Measurements from ENCODE around the gene MCC. TPM values are rescaled to one million over a fixed set of nuclear protein-coding genes. Genes with fewer than 3 reads are reported as not detected.
A peak's percentile ranks its signal among the peaks of the same experiment; 100 is the strongest.

MCC gene
- total and polyA plus RNA-seq, 2 donors (not counting 1 experiment from before 2014, with no cell fraction given): 3.2 to 41.3 TPM

GRCh38 chr5:113192541-113192940, 295.7 kb downstream of the MCC start:
- no peak overlapping the region for H3K9ac ChIP-seq (ENCODE audit: insufficient read depth, low read length)
- H3K36me3 ChIP-seq (ENCODE audit: control insufficient read depth, insufficient read depth, low read length): no peaks in the 10 kb centered on the region
- no peaks in the 10 kb centered on the region for H3K4me1 ChIP-seq (ENCODE audit: control insufficient read depth, extremely low read depth, insufficient read depth, low read length)
- no peaks in the 10 kb centered on the region for H3K79me2 ChIP-seq (ENCODE audit: control insufficient read depth, insufficient read depth, low read length)
- H4K20me1 ChIP-seq (ENCODE audit: control insufficient read depth, extremely low read depth, insufficient read depth, low read length): no peaks in the 10 kb centered on the region
- no peak overlapping the region for H3K27ac ChIP-seq (ENCODE audit: insufficient read depth, low read length)
- H3K9me3 ChIP-seq (ENCODE audit: control insufficient read depth, insufficient read depth, low read depth, low read length): no peaks in the 10 kb centered on the region
- no peaks in the 10 kb centered on the region for H3K27me3 ChIP-seq (ENCODE audit: control insufficient read depth, insufficient read depth, low read length)
- no peak overlapping the region for H3K4me3 ChIP-seq (replicated peaks in 1 of 4; ENCODE audit: control extremely low read depth in 1 of 4, insufficient read depth in 1 of 4, low read depth in 3 of 4, low read length in 4 of 4)
- no peak overlapping the region for H3K4me2 ChIP-seq (ENCODE audit: extremely low read depth, insufficient read depth, low read length)
- no peak for TF ChIP-seq EZH2 (IDR thresholded peaks at IDR 0.05; ENCODE audit: low read length, missing control alignments)
- TF ChIP-seq, protein P1, sequence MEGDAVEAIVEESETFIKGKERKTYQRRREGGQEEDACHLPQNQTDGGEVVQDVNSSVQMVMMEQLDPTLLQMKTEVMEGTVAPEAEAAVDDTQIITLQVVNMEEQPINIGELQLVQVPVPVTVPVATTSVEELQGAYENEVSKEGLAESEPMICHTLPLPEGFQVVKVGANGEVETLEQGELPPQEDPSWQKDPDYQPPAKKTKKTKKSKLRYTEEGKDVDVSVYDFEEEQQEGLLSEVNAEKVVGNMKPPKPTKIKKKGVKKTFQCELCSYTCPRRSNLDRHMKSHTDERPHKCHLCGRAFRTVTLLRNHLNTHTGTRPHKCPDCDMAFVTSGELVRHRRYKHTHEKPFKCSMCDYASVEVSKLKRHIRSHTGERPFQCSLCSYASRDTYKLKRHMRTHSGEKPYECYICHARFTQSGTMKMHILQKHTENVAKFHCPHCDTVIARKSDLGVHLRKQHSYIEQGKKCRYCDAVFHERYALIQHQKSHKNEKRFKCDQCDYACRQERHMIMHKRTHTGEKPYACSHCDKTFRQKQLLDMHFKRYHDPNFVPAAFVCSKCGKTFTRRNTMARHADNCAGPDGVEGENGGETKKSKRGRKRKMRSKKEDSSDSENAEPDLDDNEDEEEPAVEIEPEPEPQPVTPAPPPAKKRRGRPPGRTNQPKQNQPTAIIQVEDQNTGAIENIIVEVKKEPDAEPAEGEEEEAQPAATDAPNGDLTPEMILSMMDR (conservative IDR thresholded peaks at IDR 0.05 in 1 of 2, IDR thresholded peaks at IDR 0.05 in 1 of 2; ENCODE audit: low read depth in 1 of 2, low read length in 2 of 2): no peak
- no peak for DNase-seq (ENCODE audit: low read depth in 2 of 2)
- no peak overlapping the region for H2AFZ ChIP-seq (ENCODE audit: low read length)

DNA sequence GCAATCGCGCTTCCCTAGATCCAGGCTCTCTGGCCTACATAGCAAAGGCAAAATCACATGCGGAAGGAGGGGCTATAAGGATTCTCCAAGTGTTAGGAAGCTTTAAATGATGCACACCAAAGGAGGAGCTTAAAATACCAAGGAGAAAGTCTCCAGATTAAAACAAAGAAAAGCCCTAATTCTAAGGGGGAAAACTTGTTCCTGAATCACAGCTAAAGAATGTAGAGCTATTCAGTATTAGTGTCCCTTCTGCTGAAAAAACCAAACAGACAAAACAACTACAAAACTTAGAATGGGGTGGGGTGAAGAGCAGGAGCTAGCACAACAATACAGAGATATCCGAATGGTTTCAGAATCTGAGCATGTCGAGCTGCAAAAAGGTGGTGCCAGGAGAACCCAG, 297.9 kb downstream of the MCC start:
- Histone ChIP-seq H3K4me3 (replicated peaks in 1 of 4; ENCODE audit: control extremely low read depth in 1 of 4, insufficient read depth in 1 of 4, low read depth in 3 of 4, low read length in 4 of 4) (no peak overlapping the region), H3K9me3 (ENCODE audit: control insufficient read depth, insufficient read depth, low read depth, low read length) (no peaks in the 10 kb centered on the region), H4K20me1 (ENCODE audit: control insufficient read depth, extremely low read depth, insufficient read depth, low read length) (no peaks in the 10 kb centered on the region), H2AFZ (ENCODE audit: low read length) (no peak overlapping the region), H3K27me3 (ENCODE audit: control insufficient read depth, insufficient read depth, low read length) (no peaks in the 10 kb centered on the region), H3K4me1 (ENCODE audit: control insufficient read depth, extremely low read depth, insufficient read depth, low read length) (no peaks in the 10 kb centered on the region), H3K4me2 (ENCODE audit: extremely low read depth, insufficient read depth, low read length) (no peak overlapping the region), H3K79me2 (ENCODE audit: control insufficient read depth, insufficient read depth, low read length) (no peaks in the 10 kb centered on the region), H3K27ac (ENCODE audit: insufficient read depth, low read length) (no peak overlapping the region), H3K9ac (ENCODE audit: insufficient read depth, low read length) (no peak overlapping the region), H3K36me3 (ENCODE audit: control insufficient read depth, insufficient read depth, low read length) (no peaks in the 10 kb centered on the region)
- peak in 1 of 2 donors; percentile 44 for DNase-seq (ENCODE audit: low read depth in 2 of 2)
- TF ChIP-seq, protein P1 (conservative IDR thresholded peaks at IDR 0.05 in 1 of 2, IDR thresholded peaks at IDR 0.05 in 1 of 2; ENCODE audit: low read depth in 1 of 2, low read length in 2 of 2): no peak

GRCh38 chr5:113189291-113189690, 299.0 kb downstream of the MCC start:
- Histone ChIP-seq H3K36me3 (ENCODE audit: control insufficient read depth, insufficient read depth, low read length) (no peaks in the 10 kb centered on the region), H3K27me3 (ENCODE audit: control insufficient read depth, insufficient read depth, low read length) (no peaks in the 10 kb centered on the region), H2AFZ (ENCODE audit: low read length) (no peak overlapping the region), H3K4me2 (ENCODE audit: extremely low read depth, insufficient read depth, low read length) (no peak overlapping the region), H3K4me1 (ENCODE audit: control insufficient read depth, extremely low read depth, insufficient read depth, low read length) (no peaks in the 10 kb centered on the region), H3K9me3 (ENCODE audit: control insufficient read depth, insufficient read depth, low read depth, low read length) (no peaks in the 10 kb centered on the region), H4K20me1 (ENCODE audit: control insufficient read depth, extremely low read depth, insufficient read depth, low read length) (no peaks in the 10 kb centered on the region), H3K4me3 (replicated peaks in 1 of 4; ENCODE audit: control extremely low read depth in 1 of 4, insufficient read depth in 1 of 4, low read depth in 3 of 4, low read length in 4 of 4) (no peak overlapping the region), H3K27ac (ENCODE audit: insufficient read depth, low read length) (no peak overlapping the region), H3K9ac (ENCODE audit: insufficient read depth, low read length) (no peak overlapping the region), H3K79me2 (ENCODE audit: control insufficient read depth, insufficient read depth, low read length) (no peaks in the 10 kb centered on the region)
- no peak for DNase-seq (ENCODE audit: low read depth in 2 of 2)
- TF ChIP-seq EZH2 (IDR thresholded peaks at IDR 0.05; ENCODE audit: low read length, missing control alignments): no peak
- TF ChIP-seq, protein P1 (conservative IDR thresholded peaks at IDR 0.05 in 1 of 2, IDR thresholded peaks at IDR 0.05 in 1 of 2; ENCODE audit: low read depth in 1 of 2, low read length in 2 of 2): no peak
